Fibroblast of the conjunctiva (primary cell): ENCODE data around the gene UTP18.
"Not testable (repeated sequence)": the region's sequence is repeated elsewhere in the genome, so short reads cannot be mapped to it uniquely, and the experiment has no call there.

Source experiments
- DNase-seq: peaks from one replicate; pipeline ENCODE4 v3.0.0-alpha.2; 2010; ENCODE audit warnings: low read depth

UTP18 gene

DNA sequence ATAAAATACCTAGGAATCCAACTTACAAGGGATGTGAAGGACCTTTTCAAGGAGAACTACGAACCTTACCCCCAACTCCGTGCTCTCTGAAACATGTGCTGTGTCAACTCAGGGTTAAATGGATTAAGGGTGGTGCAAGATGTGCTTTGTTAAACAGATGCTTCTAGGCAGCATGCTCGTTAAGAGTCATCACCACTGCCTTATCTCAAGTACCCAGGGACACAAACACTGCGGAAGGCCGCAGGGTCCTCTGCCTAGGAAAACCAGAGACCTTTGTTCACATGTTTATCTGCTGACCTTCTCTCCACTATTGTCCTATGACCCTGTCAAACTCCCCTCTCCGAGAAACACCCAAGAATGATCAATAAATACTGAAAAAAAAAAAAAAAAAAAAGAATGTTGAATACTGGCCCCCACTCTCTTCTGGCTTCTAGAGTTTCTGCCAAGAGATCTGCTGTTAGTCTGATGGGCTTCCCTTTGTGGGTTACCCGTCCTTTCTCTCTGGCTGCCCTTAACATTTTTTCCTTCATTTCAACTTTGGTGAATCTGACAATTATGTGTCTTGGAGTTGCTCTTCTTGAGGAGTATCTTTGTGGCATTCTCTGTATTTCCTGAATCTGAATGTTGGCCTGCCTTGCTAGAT is 70.6 kb downstream of the UTP18 start:
- not testable (repeated sequence) for DNase-seq

DNA sequence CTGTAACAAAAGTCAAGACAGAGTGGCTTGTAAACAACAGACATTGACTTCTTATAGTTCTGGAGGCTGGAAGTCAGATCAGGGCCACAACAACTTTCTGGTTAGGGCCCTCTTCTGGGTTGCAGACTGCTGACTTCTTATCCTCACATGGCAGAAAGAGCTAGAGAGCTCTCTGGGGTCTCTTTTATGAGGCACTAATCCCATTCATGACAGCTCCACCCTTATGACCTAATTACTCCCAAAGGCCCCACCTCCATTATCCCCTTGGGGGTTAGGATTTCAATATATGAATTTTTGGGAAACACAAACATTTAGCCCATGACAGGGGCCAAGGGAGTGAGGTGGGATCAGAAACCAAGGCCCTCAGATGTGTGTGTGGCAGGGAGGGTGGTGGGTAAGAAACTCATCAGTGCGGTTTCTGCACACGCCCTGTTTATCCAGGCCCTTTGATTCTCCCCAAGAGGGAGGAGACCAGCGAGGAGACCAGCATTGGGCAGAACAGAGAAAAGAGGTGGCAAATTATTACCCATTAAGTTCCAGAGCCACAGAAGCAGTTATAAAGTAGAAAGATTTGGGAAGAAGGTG is 74.8 kb downstream of the UTP18 start:
- DNase-seq, result no peak

DNA sequence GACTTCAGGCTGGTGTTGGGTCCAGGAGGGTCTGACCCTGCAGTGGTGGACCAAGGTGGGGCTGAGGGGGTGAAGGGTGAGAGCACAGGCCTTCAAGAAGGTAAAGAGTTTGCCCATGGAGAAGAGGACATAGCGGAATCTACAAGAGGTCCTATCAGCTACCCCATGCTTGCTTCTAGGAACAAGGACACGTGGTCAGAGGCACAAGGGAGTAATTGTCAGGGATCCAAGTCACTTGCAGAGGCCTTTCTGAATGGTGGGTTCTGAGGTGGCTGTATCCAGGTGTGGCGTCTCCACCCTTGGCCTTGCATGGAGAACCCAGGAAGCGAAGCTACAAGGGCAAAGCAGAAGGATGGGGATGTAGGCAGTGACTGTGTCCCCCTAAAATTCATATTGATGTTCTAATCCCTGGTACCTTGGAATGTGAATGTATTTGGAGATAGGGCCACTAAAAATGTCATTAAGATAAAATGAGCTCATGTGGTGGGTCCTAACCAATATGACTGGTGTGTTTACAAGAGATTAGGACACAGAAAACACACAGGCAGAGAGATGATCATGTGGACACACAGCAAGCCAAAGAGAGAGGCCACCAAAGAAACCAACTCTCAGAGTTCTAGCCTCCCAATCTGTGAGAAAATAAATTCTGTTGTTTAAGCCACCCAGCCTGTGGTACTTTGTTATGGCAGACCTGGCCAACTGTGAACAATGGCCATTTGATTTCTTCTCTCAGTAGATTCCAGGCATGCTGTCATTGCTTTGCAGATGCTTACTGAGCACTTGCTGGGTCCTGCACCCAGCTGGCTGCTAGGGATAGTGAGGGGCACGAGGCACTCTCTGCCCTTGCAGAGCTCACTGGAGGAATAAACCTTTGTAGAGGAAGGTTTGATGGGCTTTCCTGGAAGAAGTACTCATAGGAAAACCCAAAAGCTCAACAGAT is 75.8 kb downstream of the UTP18 start:
- DNase-seq, result no peak

DNA sequence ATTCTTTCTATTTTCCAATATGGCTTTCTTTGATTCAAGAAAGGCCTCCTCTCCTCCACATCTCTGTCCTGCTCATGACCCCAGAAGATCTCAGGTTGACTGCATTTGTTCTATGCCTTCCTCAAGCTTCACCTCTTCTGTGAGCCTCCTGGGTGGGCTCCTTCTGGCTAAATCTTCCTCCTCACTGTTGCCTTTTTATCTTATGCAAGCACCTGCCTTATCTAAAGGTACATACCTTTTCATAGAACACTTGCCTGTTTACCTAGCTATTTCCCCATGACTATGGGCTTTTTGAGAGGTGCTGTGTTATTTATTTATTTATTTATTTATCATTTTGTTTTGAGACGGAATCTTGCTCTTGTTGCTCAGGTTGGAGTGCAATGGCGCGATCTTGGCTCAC is 81.1 kb downstream of the UTP18 start:
- no peak for DNase-seq

DNA sequence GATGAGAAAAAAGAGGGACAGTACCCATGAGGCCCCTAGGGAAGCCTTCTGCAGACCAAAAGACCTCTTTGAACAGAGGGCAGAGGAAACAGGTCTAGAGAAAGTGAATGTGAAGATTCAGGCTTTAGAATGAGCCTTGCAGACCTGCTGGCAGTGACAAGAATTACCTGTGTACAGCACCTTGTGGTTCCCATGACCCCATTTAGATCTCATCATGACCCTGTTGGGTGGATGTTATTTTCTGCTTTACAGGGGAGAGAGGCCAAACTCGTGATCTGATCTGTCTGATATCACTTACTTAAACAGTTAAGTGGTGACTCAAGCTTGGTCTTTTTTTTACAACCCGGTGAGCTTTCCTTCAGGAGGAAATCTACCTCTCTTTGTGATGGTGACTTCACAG is 81.9 kb downstream of the UTP18 start:
- DNase-seq, result no peak

DNA sequence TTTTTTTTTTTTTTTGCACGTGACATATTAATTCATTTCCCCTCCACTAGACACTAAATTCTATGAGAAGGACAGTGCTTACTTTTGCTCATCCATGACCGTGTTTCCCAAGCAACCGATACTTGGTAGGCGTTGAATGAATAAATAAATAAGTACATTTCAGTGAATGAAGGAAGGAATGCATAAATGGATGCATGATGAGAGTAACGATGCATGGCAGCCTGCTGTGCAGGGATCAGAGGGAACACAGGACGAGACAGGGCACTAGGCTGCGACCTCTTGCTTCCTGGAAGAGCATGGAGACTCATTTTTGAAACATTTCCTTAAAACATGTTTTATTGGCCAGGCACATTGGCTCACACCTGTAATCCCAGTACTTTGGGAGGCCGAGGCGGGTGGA is 84.2 kb downstream of the UTP18 start:
- no peak for DNase-seq

DNA sequence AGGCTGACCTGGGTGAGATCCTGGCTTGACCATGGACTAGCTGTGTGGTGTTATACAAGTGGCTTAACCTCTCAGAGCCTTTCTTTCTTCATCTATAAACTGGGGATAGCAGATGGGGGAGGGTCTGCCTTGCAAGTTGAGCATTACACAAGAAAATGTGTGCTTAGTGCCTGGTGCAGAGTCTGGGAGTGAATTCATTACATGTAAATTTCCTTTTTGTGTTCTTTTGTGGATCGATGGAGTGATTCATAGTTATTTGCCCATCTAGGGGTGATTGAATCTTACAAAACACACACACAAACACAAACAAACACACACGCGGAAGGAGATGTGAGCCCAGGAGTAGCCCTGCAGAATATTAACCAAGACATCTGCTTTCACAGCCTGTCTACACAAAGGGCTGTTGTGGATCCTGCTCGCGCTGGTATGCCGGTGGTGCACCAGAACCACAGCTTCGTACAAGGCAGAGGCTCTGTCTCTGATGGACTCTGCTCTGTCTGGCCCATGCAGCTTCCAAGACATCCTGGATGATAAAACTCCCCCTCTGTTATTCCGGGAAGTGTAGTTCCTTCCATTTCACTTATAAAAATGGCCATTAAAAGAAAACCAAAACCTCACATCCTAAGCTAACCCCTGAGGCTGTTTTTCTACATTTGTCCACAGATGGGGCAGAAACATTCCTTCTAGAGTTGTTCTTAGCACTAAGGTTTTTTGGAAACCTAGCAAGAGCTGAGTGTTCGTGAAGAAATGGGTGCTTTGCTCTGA is 86.1 kb downstream of the UTP18 start:
- DNase-seq, result no peak
